ENCODE measurements around the gene PTPRD. TPM values are rescaled to one million over a fixed set of nuclear protein-coding genes. Genes with fewer than 3 reads are reported as not detected.

Gene PTPRD
- total RNA-seq, 1 experiment from 2014 or later, result not detected

- DNase-seq (ENCODE audit: low spot score), result peak; percentile 6
- H3K9me3 ChIP-seq (ENCODE audit: low read depth, low read length, poor library complexity, severe bottlenecking), result no peaks in the 10 kb centered on the region
- BruUV-seq (replicated peaks), result no TSS peak
- TF ChIP-seq CTCF (conservative IDR thresholded peaks at IDR 0.05; ENCODE audit: low read depth, low read length) (no peak; the same call in 1 of the 2 replicates), EZH2 (IDR thresholded peaks at IDR 0.05; ENCODE audit: borderline replicate concordance, low read depth, low read length, poor library complexity, severe bottlenecking) (no peak)
- H3K27me3 ChIP-seq (replicated peaks; ENCODE audit: insufficient read depth, low read depth, low read length, poor library complexity), result no peaks in the 10 kb centered on the region
- no peak overlapping the region for H3K27ac ChIP-seq (ENCODE audit: low read depth, low read length, poor library complexity, severe bottlenecking)
- intact Hi-C loops (cut with micrococcal nuclease; ENCODE audit: unreplicated experiment), result loop anchor here (2.0 kb wide), 1 partner anchor 185 kb away; no protein-coding TSS in a partner anchor
- CTCF ChIA-PET, result interaction anchor here (1.0 kb wide), 2 partner anchors 151 to 185 kb away, joined by 3 read pairs; no protein-coding TSS in a partner anchor
- H3K4me3 ChIP-seq (ENCODE audit: low read depth, low read length, poor library complexity, severe bottlenecking), result no peak overlapping the region
- H3K4me1 ChIP-seq (ENCODE audit: insufficient read depth, low read length, poor library complexity, severe bottlenecking), result no peaks in the 10 kb centered on the region
- POLR2A ChIA-PET (ENCODE audit: low non-redundant PET), result no interaction called here
- H3K36me3 ChIP-seq (ENCODE audit: insufficient read depth, low read length, poor library complexity, severe bottlenecking), result no peaks in the 10 kb centered on the region
Measured at GRCh38 chr9:9791611-9792010, 821.2 kb downstream of the PTPRD start.

- Histone ChIP-seq H3K27ac (ENCODE audit: low read depth, low read length, poor library complexity, severe bottlenecking) (no peak overlapping the region), H3K36me3 (ENCODE audit: insufficient read depth, low read length, poor library complexity, severe bottlenecking) (no peaks in the 10 kb centered on the region), H3K9me3 (ENCODE audit: low read depth, low read length, poor library complexity, severe bottlenecking) (no peaks in the 10 kb centered on the region), H3K27me3 (replicated peaks; ENCODE audit: insufficient read depth, low read depth, low read length, poor library complexity) (no peaks in the 10 kb centered on the region), H3K4me1 (ENCODE audit: insufficient read depth, low read length, poor library complexity, severe bottlenecking) (no peaks in the 10 kb centered on the region), H3K4me3 (ENCODE audit: low read depth, low read length, poor library complexity, severe bottlenecking) (no peak overlapping the region)
- ChIA-PET POLR2A (ENCODE audit: low non-redundant PET) (no interaction called here), CTCF (interaction anchor here (0.7 kb wide), 1 partner anchor 187 kb away, joined by 7 read pairs; no protein-coding TSS in a partner anchor)
- TF ChIP-seq CTCF (conservative IDR thresholded peaks at IDR 0.05; ENCODE audit: low read depth, low read length) (peak; percentile 61), EZH2 (IDR thresholded peaks at IDR 0.05; ENCODE audit: borderline replicate concordance, low read depth, low read length, poor library complexity, severe bottlenecking) (no peak)
- intact Hi-C loops (cut with micrococcal nuclease; ENCODE audit: unreplicated experiment), result loop anchor here (2.0 kb wide), 1 partner anchor 184 kb away; no protein-coding TSS in a partner anchor
- DNase-seq (ENCODE audit: low spot score), result peak; percentile 48
- BruUV-seq (replicated peaks), result no TSS peak
Measured at GRCh38 chr9:9790216-9790872, 822.5 kb downstream of the PTPRD start.

GRCh38 chr9:9783711-9784110 lies 829.1 kb downstream of the PTPRD start:
- TF ChIP-seq CTCF (conservative IDR thresholded peaks at IDR 0.05; ENCODE audit: low read depth, low read length) (no peak), EZH2 (IDR thresholded peaks at IDR 0.05; ENCODE audit: borderline replicate concordance, low read depth, low read length, poor library complexity, severe bottlenecking) (no peak)
- H3K4me1 ChIP-seq (ENCODE audit: insufficient read depth, low read length, poor library complexity, severe bottlenecking), result no peaks in the 10 kb centered on the region

More at GRCh38 chr9:9783711-9784110, 829.1 kb downstream of the PTPRD start:
- Histone ChIP-seq H3K36me3 (ENCODE audit: insufficient read depth, low read length, poor library complexity, severe bottlenecking) (no peaks in the 10 kb centered on the region), H3K27me3 (replicated peaks; ENCODE audit: insufficient read depth, low read depth, low read length, poor library complexity) (no peaks in the 10 kb centered on the region), H3K4me3 (ENCODE audit: low read depth, low read length, poor library complexity, severe bottlenecking) (no peak overlapping the region), H3K27ac (ENCODE audit: low read depth, low read length, poor library complexity, severe bottlenecking) (no peak overlapping the region), H3K9me3 (ENCODE audit: low read depth, low read length, poor library complexity, severe bottlenecking) (no peaks in the 10 kb centered on the region)
- intact Hi-C loops (cut with micrococcal nuclease; ENCODE audit: unreplicated experiment), result no loop called here
- BruUV-seq (replicated peaks), result no TSS peak
- DNase-seq (ENCODE audit: low spot score), result no peak
- POLR2A ChIA-PET (ENCODE audit: low non-redundant PET), result no interaction called here
- CTCF ChIA-PET, result no interaction called here
